HEK293 (cell line): ENCODE results near the gene FOXF1.

Source experiments
- EGR2 ChIP-seq: fragments of 450-650 bp; formaldehyde crosslinking; IDR thresholded peaks from 2 replicates; pipeline ENCODE4 v1.5.1; 2016; ENCODE audit warnings: low read depth, missing biosample characterization, missing genetic modification characterization
- HOXA7 ChIP-seq: sonication (generic); formaldehyde crosslinking; IDR thresholded peaks from 2 replicates; pipeline ENCODE4 v1.8.1; 2022; ENCODE audit warnings: missing genetic modification reagents, borderline replicate concordance
- MYNN ChIP-seq: fragments of 450-650 bp; formaldehyde crosslinking; IDR thresholded peaks from 2 replicates; pipeline ENCODE4 v1.5.1; 2016; ENCODE audit warnings: missing biosample characterization, missing genetic modification characterization, borderline replicate concordance
- SP2 ChIP-seq: fragments of 450-650 bp; formaldehyde crosslinking; IDR thresholded peaks from 2 replicates; pipeline ENCODE4 v1.5.1; 2016; ENCODE audit warnings: missing biosample characterization, missing genetic modification characterization
- ZBTB8A ChIP-seq: fragments of 450-650 bp; formaldehyde crosslinking; IDR thresholded peaks from 2 replicates; pipeline ENCODE4 v1.5.1; 2016; ENCODE audit warnings: missing biosample characterization, missing genetic modification characterization
- ZNF133 ChIP-seq: fragments of 450-650 bp; formaldehyde crosslinking; IDR thresholded peaks from 2 replicates; pipeline ENCODE4 v1.5.1; 2016; ENCODE audit warnings: missing biosample characterization, missing genetic modification characterization
- ZNF16 ChIP-seq: fragments of 450-650 bp; formaldehyde crosslinking; IDR thresholded peaks from 2 replicates; pipeline ENCODE4 v1.5.1; 2016; ENCODE audit warnings: low read depth, missing biosample characterization, missing genetic modification characterization
- ZNF266 ChIP-seq: fragments of 450-650 bp; formaldehyde crosslinking; IDR thresholded peaks from 2 replicates; pipeline ENCODE4 v1.5.1; 2016; ENCODE audit warnings: missing biosample characterization, missing genetic modification characterization, low read depth
- ZNF548 ChIP-seq: fragments of 450-650 bp; formaldehyde crosslinking; IDR thresholded peaks from 2 replicates; pipeline ENCODE4 v1.5.1; 2016; ENCODE audit warnings: missing biosample characterization, missing genetic modification characterization
- ZNF571 ChIP-seq: fragments of 450-650 bp; formaldehyde crosslinking; IDR thresholded peaks from 2 replicates; pipeline ENCODE4 v1.5.0; 2017; ENCODE audit warnings: missing biosample characterization, missing genetic modification characterization
- ZNF585B ChIP-seq: fragments of 450-650 bp; formaldehyde crosslinking; IDR thresholded peaks from 2 replicates; pipeline ENCODE4 v1.5.1; 2016; ENCODE audit warnings: missing biosample characterization, missing genetic modification characterization
- ZNF596 ChIP-seq: fragments of 450-650 bp; IDR thresholded peaks from 2 replicates; pipeline ENCODE4 v1.5.0; 2018; ENCODE audit warnings: missing biosample characterization, mild to moderate bottlenecking, missing genetic modification characterization, moderate library complexity
- ZNF785 ChIP-seq: fragments of 450-650 bp; formaldehyde crosslinking; IDR thresholded peaks from 2 replicates; pipeline ENCODE4 v1.5.1; 2016; ENCODE audit warnings: missing biosample characterization, missing genetic modification characterization
- TF ChIP-seq, protein P1 (sequence below): fragments of 450-650 bp; formaldehyde crosslinking; IDR thresholded peaks from 2 replicates; pipeline ENCODE4 v1.5.1; 2017; ENCODE audit warnings: missing biosample characterization, missing genetic modification characterization
- TF ChIP-seq, protein P2 (sequence below): fragments of 450-650 bp; formaldehyde crosslinking; IDR thresholded peaks from 2 replicates; pipeline ENCODE4 v1.5.1; 2017; ENCODE audit warnings: missing biosample characterization, missing genetic modification characterization
- TF ChIP-seq, protein P3 (sequence below): fragments of 450-650 bp; formaldehyde crosslinking; IDR thresholded peaks from 2 replicates; pipeline ENCODE4 v1.5.1; 2016; ENCODE audit warnings: missing biosample characterization, missing genetic modification characterization
- TF ChIP-seq, protein P4 (sequence below): fragments of 450-650 bp; formaldehyde crosslinking; IDR thresholded peaks from 2 replicates; pipeline ENCODE4 v1.5.1; 2016; ENCODE audit warnings: missing biosample characterization, missing genetic modification characterization, low read depth
- TF ChIP-seq, protein P5 (sequence below): fragments of 450-650 bp; formaldehyde crosslinking; IDR thresholded peaks from 2 replicates; pipeline ENCODE4 v1.5.1; 2016; ENCODE audit warnings: missing biosample characterization, missing genetic modification characterization
- TF ChIP-seq, protein P6 (sequence below): sonication (generic); formaldehyde crosslinking; IDR thresholded peaks from 2 replicates; pipeline ENCODE4 v1.8.1; 2022; ENCODE audit warnings: mild to moderate bottlenecking, moderate library complexity, missing genetic modification reagents
- TF ChIP-seq, protein P7 (sequence below): fragments of 450-650 bp; formaldehyde crosslinking; conservative IDR thresholded peaks from 2 replicates; pipeline ENCODE4 v1.5.1; 2016; ENCODE audit warnings: low read depth, missing biosample characterization, missing genetic modification characterization

FOXF1 gene

DNA sequence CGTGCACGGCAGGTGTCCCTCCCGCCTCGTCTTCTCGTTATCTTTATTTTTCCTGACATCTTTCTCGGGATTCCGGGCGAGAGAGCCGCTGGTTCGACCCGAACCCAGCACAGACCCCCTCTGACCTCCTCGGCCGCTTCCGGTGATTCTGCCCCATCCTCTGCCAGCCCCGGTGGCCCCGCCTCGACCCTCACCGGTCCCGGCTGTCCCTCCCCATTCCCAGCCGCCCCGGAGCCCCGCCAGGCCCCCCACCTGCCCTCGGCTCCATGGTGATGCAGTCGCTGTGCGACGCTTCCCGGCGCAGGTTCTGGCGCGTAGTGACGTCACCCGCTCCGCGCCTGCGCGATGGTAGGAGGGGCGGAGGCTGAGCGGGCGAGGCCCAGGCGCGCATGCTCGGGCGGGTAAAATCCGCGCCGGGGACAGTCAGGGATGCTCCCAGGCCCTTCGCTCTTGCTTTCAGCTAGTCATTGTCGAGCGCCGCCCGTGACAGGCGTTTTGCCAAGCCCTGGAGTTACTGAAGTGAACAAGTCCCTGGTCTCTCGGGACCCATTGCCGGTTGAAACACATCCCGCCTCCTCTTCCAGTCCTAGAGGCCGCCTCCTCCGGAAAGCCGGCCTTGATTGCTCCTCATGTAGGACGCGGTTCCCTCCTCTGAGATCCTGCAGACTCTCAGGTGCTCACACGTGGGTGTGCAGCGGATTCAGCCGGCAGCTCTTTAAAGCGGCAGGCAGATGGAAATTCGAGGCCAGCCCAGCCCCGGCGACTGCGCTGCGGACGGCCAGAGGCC lies 44.8 kb downstream of the FOXF1 start, which contains the start of gene MTHFSD (continued):
- TF ChIP-seq, protein P1, sequence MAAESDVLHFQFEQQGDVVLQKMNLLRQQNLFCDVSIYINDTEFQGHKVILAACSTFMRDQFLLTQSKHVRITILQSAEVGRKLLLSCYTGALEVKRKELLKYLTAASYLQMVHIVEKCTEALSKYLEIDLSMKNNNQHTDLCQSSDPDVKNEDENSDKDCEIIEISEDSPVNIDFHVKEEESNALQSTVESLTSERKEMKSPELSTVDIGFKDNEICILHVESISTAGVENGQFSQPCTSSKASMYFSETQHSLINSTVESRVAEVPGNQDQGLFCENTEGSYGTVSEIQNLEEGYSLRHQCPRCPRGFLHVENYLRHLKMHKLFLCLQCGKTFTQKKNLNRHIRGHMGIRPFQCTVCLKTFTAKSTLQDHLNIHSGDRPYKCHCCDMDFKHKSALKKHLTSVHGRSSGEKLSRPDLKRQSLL (tag by site-specific recombination): no peak
- no peak for TF ChIP-seq ZBTB8A (tag by site-specific recombination)
- no peak for TF ChIP-seq ZNF548 (tag by site-specific recombination)
- no peak for TF ChIP-seq EGR2 (tag by site-specific recombination)
- TF ChIP-seq, protein P2, sequence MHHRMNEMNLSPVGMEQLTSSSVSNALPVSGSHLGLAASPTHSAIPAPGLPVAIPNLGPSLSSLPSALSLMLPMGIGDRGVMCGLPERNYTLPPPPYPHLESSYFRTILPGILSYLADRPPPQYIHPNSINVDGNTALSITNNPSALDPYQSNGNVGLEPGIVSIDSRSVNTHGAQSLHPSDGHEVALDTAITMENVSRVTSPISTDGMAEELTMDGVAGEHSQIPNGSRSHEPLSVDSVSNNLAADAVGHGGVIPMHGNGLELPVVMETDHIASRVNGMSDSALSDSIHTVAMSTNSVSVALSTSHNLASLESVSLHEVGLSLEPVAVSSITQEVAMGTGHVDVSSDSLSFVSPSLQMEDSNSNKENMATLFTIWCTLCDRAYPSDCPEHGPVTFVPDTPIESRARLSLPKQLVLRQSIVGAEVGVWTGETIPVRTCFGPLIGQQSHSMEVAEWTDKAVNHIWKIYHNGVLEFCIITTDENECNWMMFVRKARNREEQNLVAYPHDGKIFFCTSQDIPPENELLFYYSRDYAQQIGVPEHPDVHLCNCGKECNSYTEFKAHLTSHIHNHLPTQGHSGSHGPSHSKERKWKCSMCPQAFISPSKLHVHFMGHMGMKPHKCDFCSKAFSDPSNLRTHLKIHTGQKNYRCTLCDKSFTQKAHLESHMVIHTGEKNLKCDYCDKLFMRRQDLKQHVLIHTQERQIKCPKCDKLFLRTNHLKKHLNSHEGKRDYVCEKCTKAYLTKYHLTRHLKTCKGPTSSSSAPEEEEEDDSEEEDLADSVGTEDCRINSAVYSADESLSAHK (tag by site-specific recombination): no peak
- TF ChIP-seq MYNN (tag by site-specific recombination): no peak
- TF ChIP-seq, protein P3, sequence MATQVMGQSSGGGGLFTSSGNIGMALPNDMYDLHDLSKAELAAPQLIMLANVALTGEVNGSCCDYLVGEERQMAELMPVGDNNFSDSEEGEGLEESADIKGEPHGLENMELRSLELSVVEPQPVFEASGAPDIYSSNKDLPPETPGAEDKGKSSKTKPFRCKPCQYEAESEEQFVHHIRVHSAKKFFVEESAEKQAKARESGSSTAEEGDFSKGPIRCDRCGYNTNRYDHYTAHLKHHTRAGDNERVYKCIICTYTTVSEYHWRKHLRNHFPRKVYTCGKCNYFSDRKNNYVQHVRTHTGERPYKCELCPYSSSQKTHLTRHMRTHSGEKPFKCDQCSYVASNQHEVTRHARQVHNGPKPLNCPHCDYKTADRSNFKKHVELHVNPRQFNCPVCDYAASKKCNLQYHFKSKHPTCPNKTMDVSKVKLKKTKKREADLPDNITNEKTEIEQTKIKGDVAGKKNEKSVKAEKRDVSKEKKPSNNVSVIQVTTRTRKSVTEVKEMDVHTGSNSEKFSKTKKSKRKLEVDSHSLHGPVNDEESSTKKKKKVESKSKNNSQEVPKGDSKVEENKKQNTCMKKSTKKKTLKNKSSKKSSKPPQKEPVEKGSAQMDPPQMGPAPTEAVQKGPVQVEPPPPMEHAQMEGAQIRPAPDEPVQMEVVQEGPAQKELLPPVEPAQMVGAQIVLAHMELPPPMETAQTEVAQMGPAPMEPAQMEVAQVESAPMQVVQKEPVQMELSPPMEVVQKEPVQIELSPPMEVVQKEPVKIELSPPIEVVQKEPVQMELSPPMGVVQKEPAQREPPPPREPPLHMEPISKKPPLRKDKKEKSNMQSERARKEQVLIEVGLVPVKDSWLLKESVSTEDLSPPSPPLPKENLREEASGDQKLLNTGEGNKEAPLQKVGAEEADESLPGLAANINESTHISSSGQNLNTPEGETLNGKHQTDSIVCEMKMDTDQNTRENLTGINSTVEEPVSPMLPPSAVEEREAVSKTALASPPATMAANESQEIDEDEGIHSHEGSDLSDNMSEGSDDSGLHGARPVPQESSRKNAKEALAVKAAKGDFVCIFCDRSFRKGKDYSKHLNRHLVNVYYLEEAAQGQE (tag by site-specific recombination): no peak
- TF ChIP-seq, protein P4, sequence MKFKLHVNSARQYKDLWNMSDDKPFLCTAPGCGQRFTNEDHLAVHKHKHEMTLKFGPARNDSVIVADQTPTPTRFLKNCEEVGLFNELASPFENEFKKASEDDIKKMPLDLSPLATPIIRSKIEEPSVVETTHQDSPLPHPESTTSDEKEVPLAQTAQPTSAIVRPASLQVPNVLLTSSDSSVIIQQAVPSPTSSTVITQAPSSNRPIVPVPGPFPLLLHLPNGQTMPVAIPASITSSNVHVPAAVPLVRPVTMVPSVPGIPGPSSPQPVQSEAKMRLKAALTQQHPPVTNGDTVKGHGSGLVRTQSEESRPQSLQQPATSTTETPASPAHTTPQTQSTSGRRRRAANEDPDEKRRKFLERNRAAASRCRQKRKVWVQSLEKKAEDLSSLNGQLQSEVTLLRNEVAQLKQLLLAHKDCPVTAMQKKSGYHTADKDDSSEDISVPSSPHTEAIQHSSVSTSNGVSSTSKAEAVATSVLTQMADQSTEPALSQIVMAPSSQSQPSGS (tag by site-specific recombination): peak; percentile 98
- TF ChIP-seq ZNF785 (tag by site-specific recombination): no peak
- TF ChIP-seq, protein P5, sequence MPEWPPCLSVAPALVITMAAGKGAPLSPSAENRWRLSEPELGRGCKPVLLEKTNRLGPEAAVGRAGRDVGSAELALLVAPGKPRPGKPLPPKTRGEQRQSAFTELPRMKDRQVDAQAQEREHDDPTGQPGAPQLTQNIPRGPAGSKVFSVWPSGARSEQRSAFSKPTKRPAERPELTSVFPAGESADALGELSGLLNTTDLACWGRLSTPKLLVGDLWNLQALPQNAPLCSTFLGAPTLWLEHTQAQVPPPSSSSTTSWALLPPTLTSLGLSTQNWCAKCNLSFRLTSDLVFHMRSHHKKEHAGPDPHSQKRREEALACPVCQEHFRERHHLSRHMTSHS: no peak
- TF ChIP-seq ZNF266: no peak
- no peak for TF ChIP-seq HOXA7 (CRISPR knock-in tag)
- TF ChIP-seq SP2 (tag by site-specific recombination): peak; percentile 70
- no peak for TF ChIP-seq ZNF596 (tag by site-specific recombination)
- TF ChIP-seq ZNF585B: no peak
- TF ChIP-seq ZNF133 (tag by site-specific recombination): no peak
- TF ChIP-seq, protein P6, sequence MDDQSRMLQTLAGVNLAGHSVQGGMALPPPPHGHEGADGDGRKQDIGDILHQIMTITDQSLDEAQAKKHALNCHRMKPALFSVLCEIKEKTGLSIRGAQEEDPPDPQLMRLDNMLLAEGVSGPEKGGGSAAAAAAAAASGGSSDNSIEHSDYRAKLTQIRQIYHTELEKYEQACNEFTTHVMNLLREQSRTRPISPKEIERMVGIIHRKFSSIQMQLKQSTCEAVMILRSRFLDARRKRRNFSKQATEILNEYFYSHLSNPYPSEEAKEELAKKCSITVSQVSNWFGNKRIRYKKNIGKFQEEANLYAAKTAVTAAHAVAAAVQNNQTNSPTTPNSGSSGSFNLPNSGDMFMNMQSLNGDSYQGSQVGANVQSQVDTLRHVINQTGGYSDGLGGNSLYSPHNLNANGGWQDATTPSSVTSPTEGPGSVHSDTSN (CRISPR knock-in tag): no peak
- TF ChIP-seq ZNF571 (tag by site-specific recombination): no peak
- TF ChIP-seq, protein P7, sequence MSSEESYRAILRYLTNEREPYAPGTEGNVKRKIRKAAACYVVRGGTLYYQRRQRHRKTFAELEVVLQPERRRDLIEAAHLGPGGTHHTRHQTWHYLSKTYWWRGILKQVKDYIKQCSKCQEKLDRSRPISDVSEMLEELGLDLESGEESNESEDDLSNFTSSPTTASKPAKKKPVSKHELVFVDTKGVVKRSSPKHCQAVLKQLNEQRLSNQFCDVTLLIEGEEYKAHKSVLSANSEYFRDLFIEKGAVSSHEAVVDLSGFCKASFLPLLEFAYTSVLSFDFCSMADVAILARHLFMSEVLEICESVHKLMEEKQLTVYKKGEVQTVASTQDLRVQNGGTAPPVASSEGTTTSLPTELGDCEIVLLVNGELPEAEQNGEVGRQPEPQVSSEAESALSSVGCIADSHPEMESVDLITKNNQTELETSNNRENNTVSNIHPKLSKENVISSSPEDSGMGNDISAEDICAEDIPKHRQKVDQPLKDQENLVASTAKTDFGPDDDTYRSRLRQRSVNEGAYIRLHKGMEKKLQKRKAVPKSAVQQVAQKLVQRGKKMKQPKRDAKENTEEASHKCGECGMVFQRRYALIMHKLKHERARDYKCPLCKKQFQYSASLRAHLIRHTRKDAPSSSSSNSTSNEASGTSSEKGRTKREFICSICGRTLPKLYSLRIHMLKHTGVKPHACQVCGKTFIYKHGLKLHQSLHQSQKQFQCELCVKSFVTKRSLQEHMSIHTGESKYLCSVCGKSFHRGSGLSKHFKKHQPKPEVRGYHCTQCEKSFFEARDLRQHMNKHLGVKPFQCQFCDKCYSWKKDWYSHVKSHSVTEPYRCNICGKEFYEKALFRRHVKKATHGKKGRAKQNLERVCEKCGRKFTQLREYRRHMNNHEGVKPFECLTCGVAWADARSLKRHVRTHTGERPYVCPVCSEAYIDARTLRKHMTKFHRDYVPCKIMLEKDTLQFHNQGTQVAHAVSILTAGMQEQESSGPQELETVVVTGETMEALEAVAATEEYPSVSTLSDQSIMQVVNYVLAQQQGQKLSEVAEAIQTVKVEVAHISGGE (tag by site-specific recombination): peak; percentile 15; the same call in 1 of the 2 replicates
- no peak for TF ChIP-seq ZNF16
